GM20431 (cell line): Measurements from ENCODE around the gene CPSF4L.
"Not testable (repeated sequence)": the region's sequence is repeated elsewhere in the genome, so short reads cannot be mapped to it uniquely, and the experiment has no call there.

Experiments
- in situ Hi-C: fragments of 300-500 bp; cut with MseI, MboI; formaldehyde crosslinking; loops from one replicate; pipeline ENCODE4 v1.15.0; 2020; ENCODE audit warnings: low sequenced_read_pairs; ENCODE audit not compliant: unreplicated experiment

The CPSF4L gene, protein sequence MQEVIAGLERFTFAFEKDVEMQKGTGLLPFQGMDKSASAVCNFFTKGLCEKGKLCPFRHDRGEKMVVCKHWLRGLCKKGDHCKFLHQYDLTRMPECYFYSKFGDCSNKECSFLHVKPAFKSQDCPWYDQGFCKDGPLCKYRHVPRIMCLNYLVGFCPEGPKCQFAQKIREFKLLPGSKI

DNA sequence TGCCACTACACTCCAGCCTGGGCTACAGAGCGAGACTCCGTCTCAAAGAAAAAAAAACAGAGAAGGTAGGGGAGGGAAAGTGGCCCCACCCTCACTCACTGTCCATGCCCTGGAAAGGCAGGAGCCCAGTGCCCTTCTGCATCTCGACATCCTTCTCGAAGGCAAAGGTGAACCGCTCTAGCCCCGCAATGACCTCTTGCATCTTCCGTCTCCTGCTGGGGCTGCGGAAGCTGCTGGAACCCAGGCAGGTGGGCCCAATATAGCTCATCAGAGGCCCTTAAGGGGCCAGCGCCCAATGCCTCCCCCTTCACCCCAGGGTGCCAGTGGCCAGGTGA lies at the start of gene CPSF4L:
Gene CPSF4L, minus strand, starts transcription at position 264 of the 335 bp plus-strand sequence. Its CDS starts 62 bp downstream, at position 202.
- in situ Hi-C loops: no loop called here

GRCh38 chr17:73311428-73311780 lies 49.7 kb upstream of the CPSF4L start:
- in situ Hi-C loops: no loop called here

DNA sequence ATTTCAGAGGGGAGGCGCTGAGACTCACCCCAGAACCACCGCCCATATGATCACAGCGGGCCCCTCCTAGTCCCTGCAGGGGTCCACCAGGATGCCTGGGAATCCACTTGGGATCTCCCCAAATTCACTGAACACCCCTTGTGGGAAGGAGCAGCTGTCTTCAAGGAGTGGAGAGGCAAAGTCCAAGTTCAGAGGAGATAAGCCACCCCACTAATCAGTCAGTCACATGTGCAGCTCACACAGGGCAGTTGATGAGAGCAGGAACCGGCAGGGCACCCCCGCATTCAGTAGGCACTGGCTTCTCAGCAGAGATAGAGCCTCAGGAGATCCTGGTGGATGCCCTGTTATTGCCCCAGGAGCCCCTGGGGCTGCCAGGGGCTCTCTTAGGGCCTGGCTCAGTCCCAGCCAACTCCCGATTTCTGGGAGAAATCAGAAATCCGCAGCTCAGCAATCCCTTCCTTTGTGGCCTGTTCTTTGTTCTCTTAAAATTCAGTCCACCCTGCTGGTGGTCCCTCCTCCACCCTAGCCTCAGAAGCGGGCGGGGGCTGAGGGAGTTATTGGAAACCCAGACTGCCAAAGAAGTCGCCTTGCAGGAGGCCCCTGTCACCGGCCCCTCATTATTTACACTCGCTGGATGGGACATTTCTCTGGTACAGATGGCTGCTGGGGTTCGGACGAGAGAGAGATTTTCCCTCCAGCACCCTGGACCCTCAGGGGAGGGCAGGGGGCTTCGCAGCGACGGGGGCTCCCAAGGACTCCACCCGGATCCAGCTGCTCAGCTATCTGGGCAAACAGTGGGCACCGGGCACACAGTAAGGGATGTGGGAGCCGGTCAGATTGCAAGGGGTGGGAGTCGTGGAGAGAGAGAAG lies 48.3 kb upstream of the CPSF4L start:
- in situ Hi-C loops: no loop called here

DNA sequence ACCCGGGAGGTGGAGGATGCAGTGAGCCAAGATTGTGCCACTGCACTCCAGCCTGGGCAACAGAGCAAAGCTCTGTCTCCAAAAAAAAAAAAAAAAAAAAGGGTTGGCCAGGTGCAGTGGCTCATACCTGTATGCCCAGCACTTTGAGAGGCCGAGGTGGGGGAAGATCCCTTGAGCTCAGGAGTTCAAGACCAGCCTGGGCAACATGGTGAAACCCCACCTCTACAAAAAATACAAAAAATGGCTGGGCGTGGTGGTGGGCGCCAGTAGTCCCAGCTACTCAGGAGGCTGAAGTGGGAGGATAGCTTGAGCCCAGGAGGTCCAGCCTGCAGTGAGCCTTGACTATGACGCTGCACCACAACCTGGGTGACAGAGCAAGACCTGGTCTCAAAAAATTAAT lies 47.3 kb upstream of the CPSF4L start:
- in situ Hi-C loops: not testable (repeated sequence)

GRCh38 chr17:73308017-73308823 lies 46.5 kb upstream of the CPSF4L start:
- in situ Hi-C loops: no loop called here

- in situ Hi-C loops: no loop called here
Measured at GRCh38 chr17:73307130-73307529, 45.5 kb upstream of the CPSF4L start.

DNA sequence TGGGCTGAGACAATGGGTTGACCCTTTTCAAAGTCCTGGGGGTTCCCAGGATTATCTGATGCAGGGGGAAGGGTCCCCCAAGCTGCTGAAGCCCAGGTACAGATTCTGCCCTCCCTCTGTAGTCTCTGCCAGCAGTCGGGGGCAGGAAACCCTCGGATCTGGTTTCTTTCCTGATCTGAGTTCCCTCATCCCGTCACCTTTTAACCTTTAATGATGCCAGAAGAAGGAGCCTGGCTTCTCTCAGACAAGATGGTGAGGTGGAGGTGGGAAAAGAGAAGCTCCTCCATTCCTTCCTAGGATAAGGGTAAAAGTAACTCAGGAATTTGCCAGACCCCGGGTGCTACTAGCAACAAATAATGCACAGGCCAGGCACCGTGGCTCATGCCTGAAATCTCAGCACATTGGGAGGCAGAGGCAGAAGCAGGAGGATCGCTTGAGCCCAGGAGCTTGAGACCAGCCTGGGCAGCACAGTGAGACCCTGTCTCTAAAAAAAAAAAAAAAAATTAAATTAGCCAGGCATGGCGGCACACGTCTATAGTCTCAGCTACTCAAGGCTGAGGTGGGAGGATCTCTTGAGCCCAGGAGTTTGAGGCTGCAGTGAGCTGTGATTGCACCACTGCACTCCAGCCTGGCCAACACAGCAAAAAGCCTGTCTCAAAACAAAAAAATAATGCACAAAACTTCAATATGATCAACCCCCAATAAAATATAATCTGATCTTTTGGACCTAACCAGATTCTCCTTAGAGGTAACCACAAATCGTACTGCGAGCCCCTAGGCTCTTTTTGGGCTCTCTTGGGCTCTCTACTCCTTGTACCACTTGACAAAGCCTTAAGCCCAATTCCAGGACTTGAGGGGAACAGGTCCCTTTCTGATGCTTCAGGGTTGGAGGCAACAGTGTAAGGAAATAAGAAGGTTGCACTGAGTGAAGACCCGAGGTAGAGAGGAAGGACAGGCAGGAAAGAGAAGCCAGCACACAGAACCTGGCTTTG lies 44.5 kb upstream of the CPSF4L start:
- in situ Hi-C loops: no loop called here

- in situ Hi-C loops: no loop called here
Measured at GRCh38 chr17:73304971-73305812, 43.5 kb upstream of the CPSF4L start.

DNA sequence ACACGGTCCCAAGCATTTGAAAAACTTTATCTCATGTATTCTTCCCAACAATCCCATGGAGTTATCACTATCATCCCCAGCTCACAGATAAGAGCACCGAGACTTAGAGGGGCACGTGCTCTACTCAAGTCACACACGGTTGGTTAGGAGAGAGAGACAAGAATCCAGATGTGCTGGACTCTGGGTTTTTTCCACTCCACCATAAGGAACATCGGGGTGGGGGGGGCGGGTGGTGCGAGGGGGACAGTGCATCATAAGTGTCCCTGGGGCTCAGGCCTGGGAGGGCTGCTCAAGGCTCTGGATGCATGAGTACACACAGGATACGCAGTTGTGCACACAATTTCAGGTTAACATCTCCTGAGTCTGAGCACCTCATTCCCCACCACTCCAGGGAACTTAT lies 42.8 kb upstream of the CPSF4L start:
- in situ Hi-C loops: no loop called here

DNA sequence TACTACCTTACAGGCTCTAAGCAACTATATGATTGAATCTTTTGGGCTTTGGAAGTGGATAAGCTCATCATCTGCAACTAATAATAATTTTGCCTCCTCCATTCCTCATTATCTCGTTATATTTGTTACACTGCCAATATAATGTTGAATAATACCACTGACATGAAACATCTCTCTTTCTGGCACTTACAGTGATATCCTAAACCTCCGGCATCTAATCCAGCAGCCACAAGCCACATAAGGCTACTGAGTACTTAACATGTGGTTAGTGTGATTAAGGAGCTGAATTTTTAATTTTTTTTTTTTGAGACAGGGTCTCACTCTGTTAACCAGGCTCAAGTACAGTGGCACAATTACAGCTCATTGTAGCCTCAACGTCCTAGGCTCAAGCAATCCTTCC lies 40.5 kb upstream of the CPSF4L start:
- in situ Hi-C loops: no loop called here

DNA sequence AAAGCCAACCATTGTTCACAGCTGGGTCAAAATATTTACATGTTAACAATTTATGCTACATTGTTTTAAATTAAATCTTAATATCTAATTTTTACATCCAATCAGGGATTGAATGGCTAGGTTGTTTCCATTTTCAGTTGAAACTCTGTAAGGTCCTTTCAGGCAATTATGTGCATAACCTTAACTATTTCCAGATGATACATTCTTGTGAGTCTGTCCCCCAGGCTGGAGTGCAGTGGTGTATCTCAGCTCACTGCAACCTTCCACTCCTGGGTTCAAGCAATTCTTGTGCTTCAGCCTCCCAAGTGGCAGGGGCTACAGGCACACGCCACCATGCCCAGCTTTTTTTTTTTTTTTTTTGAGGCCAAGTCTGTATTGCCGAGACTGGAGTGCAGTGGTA lies 39.7 kb upstream of the CPSF4L start:
- in situ Hi-C loops: no loop called here

DNA sequence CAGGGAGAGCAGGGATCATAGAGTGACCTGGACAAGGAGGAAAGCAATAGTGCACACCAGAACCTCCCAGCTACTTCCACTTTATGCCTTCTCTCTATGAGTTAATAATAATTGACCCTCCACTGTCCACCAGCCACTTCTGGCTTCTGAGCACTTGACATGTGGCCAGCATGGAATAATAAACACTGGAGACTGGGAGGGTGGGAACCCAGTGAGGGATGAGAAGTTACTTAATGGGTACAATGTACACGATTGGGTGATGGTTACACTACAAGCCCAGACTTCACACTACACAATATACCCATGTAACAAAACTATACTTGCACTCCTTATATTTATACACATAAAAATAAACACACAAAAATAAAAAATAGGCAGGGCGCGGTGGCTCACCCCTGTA lies 38.7 kb upstream of the CPSF4L start:
- in situ Hi-C loops: no loop called here

- in situ Hi-C loops: no loop called here
Measured at GRCh38 chr17:73297934-73298861, 36.5 kb upstream of the CPSF4L start.

DNA sequence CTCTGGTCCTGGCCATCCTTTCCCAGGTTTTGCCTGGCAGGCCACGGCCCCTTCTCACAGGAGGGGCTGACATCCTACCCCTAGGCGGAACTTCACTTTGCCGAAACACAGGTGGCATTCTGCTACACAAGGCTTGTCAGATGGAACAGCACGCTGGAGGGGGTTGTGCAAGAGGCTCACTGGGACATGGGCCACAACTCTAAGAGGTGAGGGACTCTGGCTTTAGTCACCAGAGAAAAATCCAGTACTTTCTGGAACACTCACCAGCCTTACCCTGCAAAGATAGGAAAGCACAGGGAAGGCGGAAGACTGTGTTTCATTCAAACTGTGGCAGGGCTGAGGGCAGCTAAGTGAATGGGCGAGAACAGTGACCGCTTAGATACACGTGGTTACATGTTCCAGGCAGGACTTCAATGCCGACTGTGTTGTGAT lies 31.8 kb upstream of the CPSF4L start:
- in situ Hi-C loops: no loop called here

DNA sequence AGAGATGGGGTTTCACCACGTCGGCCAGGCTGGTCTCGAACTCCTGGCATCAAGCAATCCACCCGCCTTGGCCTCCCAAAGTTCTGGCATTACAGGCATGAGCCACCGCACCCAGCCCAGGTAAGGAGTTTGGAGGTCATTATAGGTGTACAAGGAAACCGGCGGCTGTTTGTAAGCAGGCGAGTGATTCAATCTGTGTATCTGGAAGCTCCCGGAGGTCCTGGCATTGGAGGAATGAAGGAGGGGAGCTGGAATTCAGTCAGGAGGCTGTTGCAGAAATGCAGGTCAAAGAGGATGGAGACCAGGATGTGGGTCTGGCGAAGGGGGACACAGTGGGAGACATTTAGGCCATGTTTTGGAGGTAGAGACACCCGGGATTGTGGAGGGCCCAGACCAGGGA lies 31.4 kb upstream of the CPSF4L start:
- in situ Hi-C loops: no loop called here

DNA sequence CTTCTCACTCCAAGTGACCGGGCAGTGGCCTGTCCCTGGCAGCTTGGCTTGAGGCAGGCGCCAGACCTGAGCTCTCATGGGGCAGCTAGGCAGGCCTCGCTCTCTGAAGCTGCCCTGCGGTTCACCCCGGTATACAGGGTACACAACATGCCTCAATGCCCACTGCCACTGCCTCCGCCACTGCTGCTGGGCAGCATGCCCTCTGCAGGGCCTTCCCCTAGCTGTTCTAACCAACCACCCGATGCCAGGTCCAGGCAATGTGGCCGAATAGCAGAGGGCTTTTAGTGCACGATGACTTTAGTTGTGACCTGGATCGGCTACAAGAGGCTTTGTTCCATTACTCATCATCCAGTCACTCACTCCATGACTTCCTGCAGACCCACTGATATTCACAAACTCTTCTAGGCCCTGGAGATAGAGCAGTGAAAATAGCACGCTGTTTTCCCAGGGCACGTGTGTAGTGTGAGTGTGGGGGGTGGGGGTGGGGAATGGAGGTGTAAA lies 30.4 kb upstream of the CPSF4L start:
- in situ Hi-C loops: no loop called here

GRCh38 chr17:73291260-73291801 lies 29.7 kb upstream of the CPSF4L start:
- in situ Hi-C loops: no loop called here
